CD4-positive, alpha-beta memory T cell (primary cell): ENCODE data around the gene ABL1. TPM values are rescaled to one million over a fixed set of nuclear protein-coding genes. Genes with fewer than 3 reads are reported as not detected.

Experiments used
- CTCF ChIA-PET: fragments of 350-600 bp; sonication (Branson Sonifier 250); formaldehyde crosslinking; loops from one replicate; lab custom pipeline; 2021; ENCODE audit warnings: inconsistent platforms; ENCODE audit not compliant: partially characterized antibody; lab: Charles Lee
- POLR2A ChIA-PET: fragments of 350-600 bp; sonication (Branson Sonifier 250); formaldehyde crosslinking; loops from one replicate; lab custom pipeline; 2021; ENCODE audit not compliant: partially characterized antibody; lab: Charles Lee
- DNase-seq, 5 donors: peaks; one replicate each; pipeline versions ENCODE4 v3.0.0 to v3.0.0-alpha.2; 2020 to 2022; ENCODE audit warnings: mixed read lengths in 1 of 5
- H3K27ac ChIP-seq: one replicate; pipeline ENCODE4 v1.7.0; 2013; ENCODE audit warnings: low read depth, low read length
- H3K27me3 ChIP-seq: 2 replicates; pipeline ENCODE4 v1.7.0; 2013; ENCODE audit warnings: mild to moderate bottlenecking, low read length, moderate library complexity; ENCODE audit not compliant: insufficient read depth
- H3K36me3 ChIP-seq: 2 replicates; pipeline ENCODE4 v1.7.0; 2013; ENCODE audit warnings: mild to moderate bottlenecking, low read length, moderate library complexity; ENCODE audit not compliant: insufficient read depth
- H3K4me1 ChIP-seq: 2 replicates; pipeline ENCODE4 v1.7.0; 2013; ENCODE audit warnings: mild to moderate bottlenecking, low read length, moderate library complexity; ENCODE audit not compliant: insufficient read depth
- H3K4me3 ChIP-seq, 2 donors: one replicate each; pipeline ENCODE4 v1.7.0; 2013; ENCODE audit warnings: low read length in 2 of 2, mild to moderate bottlenecking in 1 of 2
- H3K9me3 ChIP-seq, 2 donors: one replicate each; pipeline ENCODE4 v1.7.0; 2013; ENCODE audit warnings: low read length in 2 of 2, control low read depth in 1 of 2; ENCODE audit not compliant: control insufficient read depth in 1 of 2
- H3K27ac Mint-ChIP-seq, 7 donors: one replicate each; pipeline ENCODE4 v1.8.0; 2020 to 2021; ENCODE audit warnings: mixed read lengths in 7 of 7, mild to moderate bottlenecking in 6 of 7, inconsistent platforms in 3 of 7, moderate library complexity in 3 of 7
- H3K27me3 Mint-ChIP-seq, 2 donors: one replicate each; pipeline ENCODE4 v1.8.0; 2020 to 2021; ENCODE audit warnings: mixed read lengths in 2 of 2
- H3K36me3 Mint-ChIP-seq, 2 donors: one replicate each; pipeline ENCODE4 v1.8.0; 2020 to 2021; ENCODE audit warnings: mixed read lengths in 2 of 2, inconsistent platforms in 1 of 2, mild to moderate bottlenecking in 1 of 2
- H3K4me1 Mint-ChIP-seq, 4 donors: one replicate each; pipeline ENCODE4 v1.8.0; 2020 to 2021; ENCODE audit warnings: mixed read lengths in 4 of 4, mild to moderate bottlenecking in 1 of 4
- H3K4me3 Mint-ChIP-seq, 8 donors: one replicate each; pipeline ENCODE4 v1.8.0; 2020 to 2021; ENCODE audit warnings: mixed read lengths in 8 of 8, mild to moderate bottlenecking in 7 of 8, moderate library complexity in 6 of 8, inconsistent platforms in 3 of 8
- H3K9me3 Mint-ChIP-seq, 8 donors: one replicate each; pipeline ENCODE4 v1.8.0; 2020 to 2021; ENCODE audit warnings: mixed read lengths in 8 of 8, mild to moderate bottlenecking in 5 of 8, inconsistent platforms in 3 of 8, moderate library complexity in 1 of 8
- intact Hi-C: fragments of 100-400 bp; cut with micrococcal nuclease; formaldehyde crosslinking; loops from one replicate; pipeline ENCODE4 v1.15.1; 2023
- polyA plus RNA-seq, 2 donors: library from polyadenylated mRNA; unstranded; fragments of 300-500 nt; fragmentation: Illumina TruSeq; gene quantifications; one replicate each; pipeline ENCODE4 v1.2.3, GENCODE V29; 2021
- total RNA-seq, 2 experiments: library from RNA; stranded (reverse); gene quantifications; one replicate each; pipeline ENCODE4 v1.2.3, GENCODE V29; 2021

ABL1 gene
- total and polyA plus RNA-seq, 4 experiments from 2014 or later = 3.2 to 34.4 (median 23.0) TPM

GRCh38 chr9:130860458-130861316 lies 25.6 kb downstream of the ABL1 start:
- intact Hi-C loops = no loop called here
- H3K4me3 Mint-ChIP-seq = no peak overlapping the region
- no peaks in the 10 kb centered on the region for H3K27me3 ChIP-seq
- H3K36me3 Mint-ChIP-seq = peaks cover 7 to 29% of the 10 kb centered on the region in 2 donors
- no peak for DNase-seq
- H3K4me3 ChIP-seq = no peak overlapping the region
- H3K27ac Mint-ChIP-seq = no peak overlapping the region
- H3K4me1 Mint-ChIP-seq = peaks cover 0 to 4% (median 0%) of the 10 kb centered on the region in 4 donors
- H3K9me3 ChIP-seq = no peaks in the 10 kb centered on the region
- H3K36me3 ChIP-seq = peaks cover 9% of the 10 kb centered on the region
- no peaks in the 10 kb centered on the region for H3K9me3 Mint-ChIP-seq
- H3K4me1 ChIP-seq = no peaks in the 10 kb centered on the region
- ChIA-PET POLR2A (no interaction called here), CTCF (no interaction called here)
- H3K27me3 Mint-ChIP-seq = no peaks in the 10 kb centered on the region
- no peak overlapping the region for H3K27ac ChIP-seq

GRCh38 chr9:130861372-130862180 lies 26.5 kb downstream of the ABL1 start:
- no peaks in the 10 kb centered on the region for H3K9me3 ChIP-seq
- intact Hi-C loops = no loop called here
- no peak overlapping the region for H3K27ac ChIP-seq
- Mint-ChIP-seq H3K27ac (peak overlapping the region in 1 of 7 donors; percentile 16), H3K4me1 (peaks cover 4 to 7% (median 5%) of the 10 kb centered on the region in 4 donors), H3K27me3 (no peaks in the 10 kb centered on the region), H3K36me3 (peaks cover 5 to 25% of the 10 kb centered on the region in 2 donors), H3K4me3 (no peak overlapping the region), H3K9me3 (no peaks in the 10 kb centered on the region)
- ChIA-PET POLR2A (interaction anchor here (0.9 kb wide), 1 partner anchor 90 kb away, joined by 3 read pairs; no protein-coding TSS in a partner anchor), CTCF (interaction anchor here (1.1 to 10.9 kb wide), 8 partner anchors 9 to 185 kb away, joined by 3 to 137 read pairs (median 4); no protein-coding TSS in a partner anchor)
- peaks cover 9% of the 10 kb centered on the region for H3K36me3 ChIP-seq
- DNase-seq = no peak
- H3K27me3 ChIP-seq = no peaks in the 10 kb centered on the region
- no peaks in the 10 kb centered on the region for H3K4me1 ChIP-seq
- no peak overlapping the region for H3K4me3 ChIP-seq

DNA sequence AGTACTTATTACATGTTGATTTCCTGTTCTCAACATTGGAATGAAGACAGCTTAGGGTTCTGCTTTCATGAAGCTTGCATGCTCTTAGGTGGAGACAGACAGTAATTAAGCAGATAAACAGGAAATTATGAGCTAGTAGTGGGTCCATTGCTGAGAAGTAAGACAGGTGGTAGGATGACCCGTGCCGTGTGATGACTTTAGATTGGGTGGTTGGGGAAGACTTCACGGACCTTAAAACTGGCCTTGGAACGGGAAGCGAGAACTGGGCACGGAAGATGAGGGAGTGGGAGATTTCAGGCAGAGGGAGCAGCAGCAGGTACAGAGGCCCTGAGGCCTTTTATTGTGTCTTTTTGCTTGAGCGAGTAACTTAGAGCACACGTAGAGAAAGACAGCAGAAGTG lies 27.2 kb downstream of the ABL1 start:
- Mint-ChIP-seq H3K4me1 (peaks cover 4 to 7% (median 6%) of the 10 kb centered on the region in 4 donors), H3K9me3 (no peaks in the 10 kb centered on the region), H3K27me3 (no peaks in the 10 kb centered on the region), H3K27ac (peak overlapping the region in 1 of 7 donors; percentile 59), H3K36me3 (peaks cover 4 to 20% of the 10 kb centered on the region in 2 donors), H3K4me3 (no peak overlapping the region)
- H3K4me3 ChIP-seq = no peak overlapping the region
- no peak for DNase-seq
- intact Hi-C loops = no loop called here
- no peaks in the 10 kb centered on the region for H3K4me1 ChIP-seq
- ChIA-PET CTCF (interaction anchor here (1.1 to 10.9 kb wide), 8 partner anchors 9 to 184 kb away, joined by 3 to 137 read pairs (median 4); no protein-coding TSS in a partner anchor), POLR2A (interaction anchor here (0.9 kb wide), 1 partner anchor 91 kb away, joined by 3 read pairs; no protein-coding TSS in a partner anchor)
- H3K27me3 ChIP-seq = no peaks in the 10 kb centered on the region
- no peak overlapping the region for H3K27ac ChIP-seq
- H3K9me3 ChIP-seq = no peaks in the 10 kb centered on the region
- H3K36me3 ChIP-seq = peaks cover 6% of the 10 kb centered on the region

DNA sequence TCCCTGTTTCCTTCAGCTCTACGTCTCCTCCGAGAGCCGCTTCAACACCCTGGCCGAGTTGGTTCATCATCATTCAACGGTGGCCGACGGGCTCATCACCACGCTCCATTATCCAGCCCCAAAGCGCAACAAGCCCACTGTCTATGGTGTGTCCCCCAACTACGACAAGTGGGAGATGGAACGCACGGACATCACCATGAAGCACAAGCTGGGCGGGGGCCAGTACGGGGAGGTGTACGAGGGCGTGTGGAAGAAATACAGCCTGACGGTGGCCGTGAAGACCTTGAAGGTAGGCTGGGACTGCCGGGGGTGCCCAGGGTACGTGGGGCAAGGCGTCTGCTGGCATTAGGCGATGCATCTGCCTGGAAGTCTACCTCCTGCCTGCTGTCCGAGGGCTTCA lies 27.7 kb downstream of the ABL1 start:
- DNase-seq = no peak
- no peak overlapping the region for H3K27ac Mint-ChIP-seq
- Histone ChIP-seq H3K9me3 (no peaks in the 10 kb centered on the region), H3K4me1 (no peaks in the 10 kb centered on the region), H3K27ac (no peak overlapping the region), H3K27me3 (no peaks in the 10 kb centered on the region), H3K36me3 (peaks cover under 1% of the 10 kb centered on the region), H3K4me3 (no peak overlapping the region)
- H3K36me3 Mint-ChIP-seq = peaks cover 0 to 16% of the 10 kb centered on the region in 2 donors
- no peaks in the 10 kb centered on the region for H3K9me3 Mint-ChIP-seq
- no peaks in the 10 kb centered on the region for H3K27me3 Mint-ChIP-seq
- ChIA-PET CTCF (interaction anchor here (1.1 to 10.9 kb wide), 8 partner anchors 8 to 184 kb away, joined by 3 to 137 read pairs (median 4); no protein-coding TSS in a partner anchor), POLR2A (no interaction called here)
- H3K4me1 Mint-ChIP-seq = peaks cover 4 to 7% (median 6%) of the 10 kb centered on the region in 4 donors
- H3K4me3 Mint-ChIP-seq = no peak overlapping the region
- intact Hi-C loops = loop anchor here (1.0 kb wide), 3 partner anchors 91 to 161 kb away; no protein-coding TSS in a partner anchor

DNA sequence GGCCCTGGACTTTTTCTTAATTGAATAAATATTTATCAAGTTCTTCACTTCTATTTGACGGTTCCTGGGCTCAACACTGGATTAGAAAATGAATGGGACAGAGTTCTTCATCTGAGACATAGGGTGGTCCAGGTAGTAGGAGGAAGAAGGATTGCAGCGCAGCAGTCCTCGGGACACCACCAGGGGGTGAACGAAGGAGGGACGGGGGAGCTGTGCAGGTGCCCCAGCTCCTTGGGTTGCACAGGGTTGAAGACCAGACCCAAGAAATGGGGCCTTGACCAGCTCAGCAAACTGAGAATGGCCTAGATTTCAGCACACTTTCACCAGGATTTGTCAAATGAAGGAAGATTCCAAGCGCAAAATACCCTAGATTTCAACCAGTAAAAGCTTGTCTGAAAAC lies 29.5 kb downstream of the ABL1 start:
- intact Hi-C loops = no loop called here
- Mint-ChIP-seq H3K4me3 (no peak overlapping the region), H3K9me3 (no peaks in the 10 kb centered on the region), H3K27me3 (no peaks in the 10 kb centered on the region), H3K27ac (peak overlapping the region in 1 of 7 donors; percentile 37), H3K4me1 (peaks cover 4 to 7% (median 6%) of the 10 kb centered on the region in 4 donors), H3K36me3 (peaks cover 0 to 11% of the 10 kb centered on the region in 2 donors)
- DNase-seq = no peak
- Histone ChIP-seq H3K27me3 (no peaks in the 10 kb centered on the region), H3K27ac (no peak overlapping the region), H3K4me1 (no peaks in the 10 kb centered on the region), H3K9me3 (no peaks in the 10 kb centered on the region), H3K4me3 (no peak overlapping the region), H3K36me3 (no peaks in the 10 kb centered on the region)
- CTCF ChIA-PET = interaction anchor here (4.2 to 10.9 kb wide), 2 partner anchors 161 to 182 kb away, joined by 37 to 137 read pairs; no protein-coding TSS in a partner anchor
- POLR2A ChIA-PET = no interaction called here

GRCh38 chr9:130865921-130866320 lies 30.9 kb downstream of the ABL1 start:
- Histone ChIP-seq H3K4me1 (no peaks in the 10 kb centered on the region), H3K4me3 (no peak overlapping the region), H3K9me3 (no peaks in the 10 kb centered on the region), H3K27me3 (no peaks in the 10 kb centered on the region), H3K27ac (no peak overlapping the region), H3K36me3 (no peaks in the 10 kb centered on the region)
- Mint-ChIP-seq H3K9me3 (no peaks in the 10 kb centered on the region), H3K27me3 (no peaks in the 10 kb centered on the region), H3K27ac (no peak overlapping the region), H3K4me3 (no peak overlapping the region), H3K4me1 (peaks cover 4 to 7% (median 6%) of the 10 kb centered on the region in 4 donors), H3K36me3 (peaks cover 3 to 13% of the 10 kb centered on the region in 2 donors)
- DNase-seq = no peak
- ChIA-PET POLR2A (interaction anchor here (1.8 kb wide), 1 partner anchor 153 kb away, joined by 5 read pairs; no protein-coding TSS in a partner anchor), CTCF (interaction anchor here (0.7 to 10.9 kb wide), 14 partner anchors 9 to 404 kb away, joined by 3 to 137 read pairs (median 6); no protein-coding TSS in a partner anchor)
- intact Hi-C loops = loop anchor here (1.0 to 5.0 kb wide), 3 partner anchors 75 to 404 kb away; no protein-coding TSS in a partner anchor
